K562 (cell line): Measurements from ENCODE around the gene CLK3. TPM values are rescaled to one million over a fixed set of nuclear protein-coding genes. Genes with fewer than 3 reads are reported as not detected.
A peak's percentile ranks its signal among the peaks of the same experiment; 100 is the strongest.

Experiments used
- BCOR ChIP-seq: fragments of 450-650 bp; IDR thresholded peaks from 2 replicates; pipeline ENCODE4 v1.6.1; 2016
- ESRRA ChIP-seq: fragments of 450-650 bp; IDR thresholded peaks from 2 replicates; pipeline ENCODE4 v1.6.1; 2014; ENCODE audit warnings: low read depth, mild to moderate bottlenecking, moderate library complexity, borderline replicate concordance
- GABPB1 ChIP-seq: sonication (generic); formaldehyde crosslinking; IDR thresholded peaks from 2 replicates; pipeline ENCODE4 v1.8.0; 2022; ENCODE audit warnings: mild to moderate bottlenecking, missing genetic modification reagents
- KAT7 ChIP-seq: sonication (generic); formaldehyde crosslinking; IDR thresholded peaks from 2 replicates; pipeline ENCODE4 v1.8.0; 2022; ENCODE audit warnings: missing genetic modification reagents, mild to moderate bottlenecking, borderline replicate concordance
- KDM4B ChIP-seq, 2 experiments: fragments of 450-650 bp in 1 of 2; sonication (generic) in 1 of 2; IDR thresholded peaks; 2 replicates each; pipeline ENCODE4 v1.6.1; 2016 to 2017; ENCODE audit warnings: borderline replicate concordance in 2 of 2, antibody characterized with exemption in 1 of 2, low read depth in 1 of 2, mild to moderate bottlenecking in 1 of 2
- MYC ChIP-seq, 2 experiments: fragments of 250-450 bp in 1 of 2; sonication (Bioruptor Pico) in 1 of 2; IDR thresholded peaks; 2 replicates each; pipeline versions ENCODE4 v1.5.1 to v1.6.1; 2012 to 2021; ENCODE audit warnings: low read depth in 2 of 2, borderline replicate concordance in 1 of 2, improper control_type of control experiment in 1 of 2, low read length in 1 of 2, mild to moderate bottlenecking in 1 of 2, moderate library complexity in 1 of 2
- NR1H2 ChIP-seq: sonication (generic); formaldehyde crosslinking; IDR thresholded peaks from 2 replicates; pipeline ENCODE4 v1.4.0; 2020; ENCODE audit warnings: mild to moderate bottlenecking, missing genetic modification reagents
- PML ChIP-seq: IDR thresholded peaks from 2 replicates; pipeline ENCODE4 v1.6.1; 2012; ENCODE audit warnings: low read length, inconsistent platforms
- POLR2B ChIP-seq: fragments of 450-650 bp; IDR thresholded peaks from 2 replicates; pipeline ENCODE4 v1.6.1; 2018; ENCODE audit warnings: low read depth; ENCODE audit not compliant: partially characterized antibody
- POLR2G ChIP-seq: fragments of 200-400 bp; formaldehyde crosslinking; IDR thresholded peaks from 2 replicates; pipeline ENCODE4 v1.6.1; 2017; ENCODE audit warnings: low read depth, mild to moderate bottlenecking, antibody characterized with exemption, low read length, moderate library complexity
- SRSF1 ChIP-seq: fragments of 200-400 bp; formaldehyde crosslinking; IDR thresholded peaks from 2 replicates; pipeline ENCODE4 v1.6.1; 2017; ENCODE audit warnings: mild to moderate bottlenecking, low read depth, low read length, moderate library complexity
- ZBTB8A ChIP-seq: fragments of 450-650 bp; IDR thresholded peaks from 2 replicates; pipeline ENCODE4 v1.6.1; 2018; ENCODE audit warnings: mild to moderate bottlenecking, moderate library complexity; ENCODE audit not compliant: partially characterized antibody
- ZNF408 ChIP-seq: fragments of 250-450 bp; sonication (Bioruptor Pico); IDR thresholded peaks from 2 replicates; pipeline ENCODE4 v1.4.0; 2020; ENCODE audit warnings: low read depth, mild to moderate bottlenecking, moderate library complexity
- ZNF668 ChIP-seq: fragments of 250-450 bp; sonication (Bioruptor Pico); IDR thresholded peaks from 2 replicates; pipeline ENCODE4 v1.8.0; 2022; ENCODE audit warnings: mild to moderate bottlenecking, inconsistent platforms
- polyA plus RNA-seq, 8 experiments: library from polyadenylated mRNA; depleted of rRNA in 4 of 8; stranded (reverse) in 5 of 8; unstranded in 3 of 8; fragments of >200 nt; fragmentation: Nextera tagmentation in 2 of 8; fragmentation: Illumina TruSeq in 1 of 8; extraction: Ambion mirVana in 2 of 8; extraction: Trizol in 1 of 8; gene quantifications; 2 replicates each; pipeline versions ENCODE4 v1.2.1 to v1.2.3, GENCODE V29; 2011 to 2014; ENCODE audit warnings: inconsistent platforms in 1 of 8, missing spikeins in 1 of 8
- total RNA-seq, 7 experiments: library from RNA; depleted of rRNA in 6 of 7; stranded (reverse); fragments of >200 nt in 6 of 7; fragmentation: Illumina TruSeq in 2 of 7; extraction: Trizol in 2 of 7; gene quantifications; 2 replicates each; pipeline versions ENCODE4 v1.2.1 to v1.2.3, GENCODE V29; 2011 to 2021; ENCODE audit warnings: low replicate concordance in 1 of 7
- TF ChIP-seq, protein P1 (sequence below), 3 experiments: fragments of 200-800 bp in 1 of 3; sonication (Bioruptor generic) in 1 of 3; sonication (generic) in 1 of 3; formaldehyde crosslinking in 1 of 3; IDR thresholded peaks; 2 replicates each; pipeline versions ENCODE4 v1.6.1 to v1.8.0; 2016 to 2022; ENCODE audit warnings: mild to moderate bottlenecking in 2 of 3, missing compliant biosample characterization in 2 of 3, missing genetic modification characterization in 2 of 3, missing genetic modification reagents in 1 of 3
- TF ChIP-seq, protein P2 (sequence below): fragments of 250-450 bp; sonication (Bioruptor Pico); IDR thresholded peaks from 2 replicates; pipeline ENCODE4 v1.8.0; 2022; ENCODE audit warnings: inconsistent platforms, mild to moderate bottlenecking, moderate library complexity, borderline replicate concordance
- TF ChIP-seq, protein P3 (sequence below): fragments of 250-450 bp; sonication (Bioruptor Pico); IDR thresholded peaks from 2 replicates; pipeline ENCODE4 v1.4.0; 2020
- TF ChIP-seq, protein P4 (sequence below): sonication (generic); formaldehyde crosslinking; IDR thresholded peaks from 2 replicates; pipeline ENCODE4 v1.8.0; 2022; ENCODE audit warnings: missing genetic modification reagents, mild to moderate bottlenecking, borderline replicate concordance
- TF ChIP-seq, protein P5 (sequence below): sonication (generic); formaldehyde crosslinking; IDR thresholded peaks from 2 replicates; pipeline ENCODE4 v1.8.1; 2023; ENCODE audit warnings: mild to moderate bottlenecking, missing genetic modification reagents

CLK3 gene
- total and polyA plus RNA-seq, 9 of the 15 experiments (the other 6 are each of a cell fraction or from before 2014, with no cell fraction given): 1.2 to 95.2 (median 51.7) TPM

- TF ChIP-seq, protein P1, sequence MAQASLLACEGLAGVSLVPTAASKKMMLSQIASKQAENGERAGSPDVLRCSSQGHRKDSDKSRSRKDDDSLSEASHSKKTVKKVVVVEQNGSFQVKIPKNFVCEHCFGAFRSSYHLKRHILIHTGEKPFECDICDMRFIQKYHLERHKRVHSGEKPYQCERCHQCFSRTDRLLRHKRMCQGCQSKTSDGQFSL (CRISPR knock-in tag; IDR thresholded peaks at IDR 0.05): no peak
- TF ChIP-seq, protein P1 (tag; IDR thresholded peaks at IDR 0.05): no peak
- TF ChIP-seq ZNF668 (CRISPR knock-in tag): no peak
- no peak for TF ChIP-seq ZBTB8A
- TF ChIP-seq, protein P2, sequence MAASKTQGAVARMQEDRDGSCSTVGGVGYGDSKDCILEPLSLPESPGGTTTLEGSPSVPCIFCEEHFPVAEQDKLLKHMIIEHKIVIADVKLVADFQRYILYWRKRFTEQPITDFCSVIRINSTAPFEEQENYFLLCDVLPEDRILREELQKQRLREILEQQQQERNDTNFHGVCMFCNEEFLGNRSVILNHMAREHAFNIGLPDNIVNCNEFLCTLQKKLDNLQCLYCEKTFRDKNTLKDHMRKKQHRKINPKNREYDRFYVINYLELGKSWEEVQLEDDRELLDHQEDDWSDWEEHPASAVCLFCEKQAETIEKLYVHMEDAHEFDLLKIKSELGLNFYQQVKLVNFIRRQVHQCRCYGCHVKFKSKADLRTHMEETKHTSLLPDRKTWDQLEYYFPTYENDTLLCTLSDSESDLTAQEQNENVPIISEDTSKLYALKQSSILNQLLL: no peak
- TF ChIP-seq, protein P3, sequence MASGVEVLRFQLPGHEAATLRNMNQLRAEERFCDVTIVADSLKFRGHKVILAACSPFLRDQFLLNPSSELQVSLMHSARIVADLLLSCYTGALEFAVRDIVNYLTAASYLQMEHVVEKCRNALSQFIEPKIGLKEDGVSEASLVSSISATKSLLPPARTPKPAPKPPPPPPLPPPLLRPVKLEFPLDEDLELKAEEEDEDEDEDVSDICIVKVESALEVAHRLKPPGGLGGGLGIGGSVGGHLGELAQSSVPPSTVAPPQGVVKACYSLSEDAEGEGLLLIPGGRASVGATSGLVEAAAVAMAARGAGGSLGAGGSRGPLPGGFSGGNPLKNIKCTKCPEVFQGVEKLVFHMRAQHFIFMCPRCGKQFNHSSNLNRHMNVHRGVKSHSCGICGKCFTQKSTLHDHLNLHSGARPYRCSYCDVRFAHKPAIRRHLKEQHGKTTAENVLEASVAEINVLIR (CRISPR knock-in tag): no peak
- TF ChIP-seq POLR2G: peak; percentile 91
- no peak for TF ChIP-seq SRSF1
- TF ChIP-seq NR1H2 (CRISPR knock-in tag): peak; percentile 99
- TF ChIP-seq ESRRA: peak; percentile 90
- no peak for TF ChIP-seq ZNF408
- peak; percentile 64; the same call in 1 of the 2 replicates for TF ChIP-seq PML
- no peak for TF ChIP-seq KAT7 (CRISPR knock-in tag)
- TF ChIP-seq, protein P4, sequence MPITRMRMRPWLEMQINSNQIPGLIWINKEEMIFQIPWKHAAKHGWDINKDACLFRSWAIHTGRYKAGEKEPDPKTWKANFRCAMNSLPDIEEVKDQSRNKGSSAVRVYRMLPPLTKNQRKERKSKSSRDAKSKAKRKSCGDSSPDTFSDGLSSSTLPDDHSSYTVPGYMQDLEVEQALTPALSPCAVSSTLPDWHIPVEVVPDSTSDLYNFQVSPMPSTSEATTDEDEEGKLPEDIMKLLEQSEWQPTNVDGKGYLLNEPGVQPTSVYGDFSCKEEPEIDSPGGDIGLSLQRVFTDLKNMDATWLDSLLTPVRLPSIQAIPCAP (CRISPR knock-in tag): no peak
- peak; percentile 81 for TF ChIP-seq BCOR
- 0 out of 2 replicates have a peak, but pooled peaks have one; percentile 18 for TF ChIP-seq MYC (IDR thresholded peaks at IDR 0.05; ENCODE audit: low read depth, low read length)
- 0 out of 2 replicates have a peak, but pooled peaks have one; percentile 24 for TF ChIP-seq MYC (CRISPR knock-in tag; IDR thresholded peaks at IDR 0.05; ENCODE audit: borderline replicate concordance, low read depth)
- TF ChIP-seq, protein P5, sequence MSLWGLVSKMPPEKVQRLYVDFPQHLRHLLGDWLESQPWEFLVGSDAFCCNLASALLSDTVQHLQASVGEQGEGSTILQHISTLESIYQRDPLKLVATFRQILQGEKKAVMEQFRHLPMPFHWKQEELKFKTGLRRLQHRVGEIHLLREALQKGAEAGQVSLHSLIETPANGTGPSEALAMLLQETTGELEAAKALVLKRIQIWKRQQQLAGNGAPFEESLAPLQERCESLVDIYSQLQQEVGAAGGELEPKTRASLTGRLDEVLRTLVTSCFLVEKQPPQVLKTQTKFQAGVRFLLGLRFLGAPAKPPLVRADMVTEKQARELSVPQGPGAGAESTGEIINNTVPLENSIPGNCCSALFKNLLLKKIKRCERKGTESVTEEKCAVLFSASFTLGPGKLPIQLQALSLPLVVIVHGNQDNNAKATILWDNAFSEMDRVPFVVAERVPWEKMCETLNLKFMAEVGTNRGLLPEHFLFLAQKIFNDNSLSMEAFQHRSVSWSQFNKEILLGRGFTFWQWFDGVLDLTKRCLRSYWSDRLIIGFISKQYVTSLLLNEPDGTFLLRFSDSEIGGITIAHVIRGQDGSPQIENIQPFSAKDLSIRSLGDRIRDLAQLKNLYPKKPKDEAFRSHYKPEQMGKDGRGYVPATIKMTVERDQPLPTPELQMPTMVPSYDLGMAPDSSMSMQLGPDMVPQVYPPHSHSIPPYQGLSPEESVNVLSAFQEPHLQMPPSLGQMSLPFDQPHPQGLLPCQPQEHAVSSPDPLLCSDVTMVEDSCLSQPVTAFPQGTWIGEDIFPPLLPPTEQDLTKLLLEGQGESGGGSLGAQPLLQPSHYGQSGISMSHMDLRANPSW: 0 out of 2 replicates have a peak, but pooled peaks have one; percentile 28
- peak in 1 of 2 experiments; percentile 40; a peak in 1 of 4 replicates for TF ChIP-seq KDM4B (IDR thresholded peaks at IDR 0.05; ENCODE audit: borderline replicate concordance in 2 of 2, low read depth in 1 of 2)
- peak; percentile 96 for TF ChIP-seq POLR2B
- TF ChIP-seq GABPB1 (CRISPR knock-in tag): no peak
These were observed 17.4 kb upstream of the CLK3 start (continued) for GRCh38 chr15:74598126-74598842.
